Osteoblast (primary cell): Measurements from ENCODE around the gene MAST1. TPM values are rescaled to one million over a fixed set of nuclear protein-coding genes. Genes with fewer than 3 reads are reported as not detected.

Experiments used
- DNase-seq: peaks from one replicate; pipeline ENCODE4 v3.0.0; 2011; ENCODE audit warnings: low spot score, mixed read lengths; ENCODE audit not compliant: insufficient read length; ENCODE audit errors: missing footprints
- H2AFZ ChIP-seq: 2 replicates; pipeline ENCODE4 v1.6.0; 2011; ENCODE audit warnings: mild to moderate bottlenecking, low read length
- H3K27ac ChIP-seq: 2 replicates; pipeline ENCODE4 v1.5.1; 2011; ENCODE audit warnings: mild to moderate bottlenecking, low read depth, low read length, moderate library complexity
- H3K27me3 ChIP-seq: 2 replicates; pipeline ENCODE4 v1.6.0; 2012; ENCODE audit warnings: mild to moderate bottlenecking, control low read depth, inconsistent platforms, low read length, moderate library complexity; ENCODE audit not compliant: insufficient read depth
- H3K36me3 ChIP-seq: 2 replicates; pipeline ENCODE4 v1.5.1; 2011; ENCODE audit warnings: mild to moderate bottlenecking, low read length, control low read depth, moderate library complexity; ENCODE audit not compliant: insufficient read depth
- H3K4me1 ChIP-seq: 2 replicates; pipeline ENCODE4 v1.5.1; 2011; ENCODE audit warnings: mild to moderate bottlenecking, low read length, control low read depth, moderate library complexity; ENCODE audit not compliant: insufficient read depth
- H3K4me2 ChIP-seq: 2 replicates; pipeline ENCODE4 v1.6.0; 2011; ENCODE audit warnings: mild to moderate bottlenecking, low read length; ENCODE audit not compliant: insufficient read depth
- H3K4me3 ChIP-seq: fragments of 200-600 bp; sonication (generic); 3 replicates; pipeline ENCODE4 v1.5.1; 2012; ENCODE audit warnings: mild to moderate bottlenecking, low read length, inconsistent platforms; ENCODE audit not compliant: insufficient read depth
- H3K79me2 ChIP-seq: 2 replicates; pipeline ENCODE4 v1.6.0; 2012; ENCODE audit warnings: mild to moderate bottlenecking, low read length, control low read depth, inconsistent platforms; ENCODE audit not compliant: insufficient read depth
- H3K9me3 ChIP-seq: 2 replicates; pipeline ENCODE4 v1.5.1; 2011; ENCODE audit warnings: low read depth, low read length, control low read depth
- H4K20me1 ChIP-seq: 2 replicates; pipeline ENCODE4 v1.6.0; 2012; ENCODE audit warnings: mild to moderate bottlenecking, low read length, control low read depth; ENCODE audit not compliant: insufficient read depth
- total RNA-seq: library from RNA; depleted of rRNA; stranded (reverse); fragments of >200 nt; gene quantifications from 2 replicates; pipeline ENCODE4 v1.2.3, GENCODE V29; 2012
- TF ChIP-seq, protein P1 (sequence below): IDR thresholded peaks from 2 replicates; pipeline ENCODE4 v1.5.1; 2011; ENCODE audit warnings: mild to moderate bottlenecking, low read depth, low read length, moderate library complexity; ENCODE audit errors: extremely low read depth

Gene MAST1
- total RNA-seq, 1 donor, result 0.72 TPM

DNA sequence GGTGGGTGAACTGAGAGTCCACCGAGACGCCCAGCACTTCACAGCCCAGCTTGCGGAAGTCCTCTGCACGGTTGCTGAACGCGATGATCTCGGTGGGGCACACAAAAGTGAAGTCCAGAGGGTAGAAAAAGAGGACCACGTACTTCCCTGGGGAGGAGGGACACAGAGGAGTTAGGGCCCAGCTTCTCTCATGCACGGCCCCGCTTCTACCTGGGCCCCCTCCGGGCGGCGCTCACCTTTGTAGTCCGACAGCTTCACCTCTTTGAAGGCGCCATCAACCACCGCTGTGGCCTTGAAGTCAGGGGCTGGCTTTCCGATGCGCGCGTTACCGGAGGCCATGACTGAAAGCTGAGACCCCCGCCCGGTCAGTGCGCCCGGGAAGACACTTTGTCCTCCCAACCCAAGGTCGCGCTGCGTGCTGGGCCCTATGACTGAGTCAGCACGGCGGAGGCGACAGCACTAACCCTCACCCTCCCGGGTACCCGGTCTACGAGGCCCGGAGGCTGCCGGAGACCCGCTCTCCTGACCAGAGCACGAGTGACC, 37.3 kb upstream of the MAST1 start:
- Histone ChIP-seq H3K27ac (peak overlapping the region; percentile 66), H3K9me3 (no peaks in the 10 kb centered on the region), H3K4me1 (peaks cover 15% of the 10 kb centered on the region), H3K36me3 (peaks cover 8% of the 10 kb centered on the region), H3K4me2 (peak overlapping the region; percentile 95), H4K20me1 (peaks cover 3% of the 10 kb centered on the region), H2AFZ (peak overlapping the region; percentile 94), H3K27me3 (no peaks in the 10 kb centered on the region), H3K79me2 (peaks cover 11% of the 10 kb centered on the region), H3K4me3 (peak overlapping the region; percentile 94)
- TF ChIP-seq, protein P1, sequence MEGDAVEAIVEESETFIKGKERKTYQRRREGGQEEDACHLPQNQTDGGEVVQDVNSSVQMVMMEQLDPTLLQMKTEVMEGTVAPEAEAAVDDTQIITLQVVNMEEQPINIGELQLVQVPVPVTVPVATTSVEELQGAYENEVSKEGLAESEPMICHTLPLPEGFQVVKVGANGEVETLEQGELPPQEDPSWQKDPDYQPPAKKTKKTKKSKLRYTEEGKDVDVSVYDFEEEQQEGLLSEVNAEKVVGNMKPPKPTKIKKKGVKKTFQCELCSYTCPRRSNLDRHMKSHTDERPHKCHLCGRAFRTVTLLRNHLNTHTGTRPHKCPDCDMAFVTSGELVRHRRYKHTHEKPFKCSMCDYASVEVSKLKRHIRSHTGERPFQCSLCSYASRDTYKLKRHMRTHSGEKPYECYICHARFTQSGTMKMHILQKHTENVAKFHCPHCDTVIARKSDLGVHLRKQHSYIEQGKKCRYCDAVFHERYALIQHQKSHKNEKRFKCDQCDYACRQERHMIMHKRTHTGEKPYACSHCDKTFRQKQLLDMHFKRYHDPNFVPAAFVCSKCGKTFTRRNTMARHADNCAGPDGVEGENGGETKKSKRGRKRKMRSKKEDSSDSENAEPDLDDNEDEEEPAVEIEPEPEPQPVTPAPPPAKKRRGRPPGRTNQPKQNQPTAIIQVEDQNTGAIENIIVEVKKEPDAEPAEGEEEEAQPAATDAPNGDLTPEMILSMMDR, result no peak
- DNase-seq, result no peak

DNA sequence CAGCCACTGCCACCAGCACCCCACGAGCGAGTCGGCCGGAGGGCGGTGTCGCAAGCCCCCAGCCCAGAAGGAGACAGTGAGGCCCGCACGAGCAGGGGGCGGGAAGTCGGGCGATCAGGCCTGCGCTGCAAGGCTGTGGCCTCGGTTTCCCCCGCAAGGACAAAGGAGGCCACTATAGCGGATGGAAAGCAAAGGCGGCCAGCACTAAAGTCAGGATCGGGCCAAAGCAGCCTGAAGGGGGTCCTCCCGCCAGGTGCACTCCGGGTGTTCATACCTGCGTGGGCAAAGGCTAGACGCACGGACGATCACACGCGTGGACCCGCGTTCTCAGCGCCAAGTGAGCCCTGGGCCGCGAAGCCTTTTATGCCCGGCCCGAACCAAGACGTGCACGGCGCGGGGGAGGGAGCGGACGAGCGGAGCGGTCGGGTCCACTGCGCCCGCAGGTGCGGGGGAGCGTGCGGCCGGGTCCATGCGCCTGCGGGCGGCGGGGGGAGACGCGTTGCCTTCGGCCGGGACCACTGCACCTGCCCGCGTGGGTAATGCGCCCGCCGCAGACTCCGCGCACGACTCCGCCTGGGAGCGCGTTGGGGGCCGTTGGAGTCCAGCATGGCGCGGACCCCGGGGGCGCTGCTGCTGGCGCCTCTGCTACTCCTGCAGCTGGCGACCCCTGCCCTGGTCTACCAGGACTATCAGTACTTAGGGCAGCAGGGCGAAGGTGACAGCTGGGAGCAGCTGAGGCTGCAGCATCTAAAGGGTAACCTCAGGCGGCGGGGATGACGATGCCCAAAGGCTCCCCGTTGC, 36.6 kb upstream of the MAST1 start, which contains the start of the genes PRDX2 and THSD8:
Gene PRDX2 (minus strand): TSS at position 335 of the 801 bp plus-strand sequence. CDS start 539 bp downstream, outside the sequence.
Gene THSD8 (plus strand): TSS at position 604 of the 801 bp plus-strand sequence. CDS start 3 bp downstream, at position 607.
- Histone ChIP-seq H3K27me3 (no peaks in the 10 kb centered on the region), H4K20me1 (peaks cover 3% of the 10 kb centered on the region), H3K4me3 (peak within 1 kb of the TSS; percentile 94), H3K4me2 (peak within 1 kb of the TSS; percentile 95), H3K36me3 (peaks cover 8% of the 10 kb centered on the region), H3K4me1 (peaks cover 17% of the 10 kb centered on the region), H2AFZ (peak within 1 kb of the TSS; percentile 94), H3K27ac (peak within 1 kb of the TSS; percentile 66), H3K79me2 (peaks cover 13% of the 10 kb centered on the region), H3K9me3 (no peaks in the 10 kb centered on the region)
- TF ChIP-seq, protein P1, result no peak
- peak; percentile 96 for DNase-seq

DNA sequence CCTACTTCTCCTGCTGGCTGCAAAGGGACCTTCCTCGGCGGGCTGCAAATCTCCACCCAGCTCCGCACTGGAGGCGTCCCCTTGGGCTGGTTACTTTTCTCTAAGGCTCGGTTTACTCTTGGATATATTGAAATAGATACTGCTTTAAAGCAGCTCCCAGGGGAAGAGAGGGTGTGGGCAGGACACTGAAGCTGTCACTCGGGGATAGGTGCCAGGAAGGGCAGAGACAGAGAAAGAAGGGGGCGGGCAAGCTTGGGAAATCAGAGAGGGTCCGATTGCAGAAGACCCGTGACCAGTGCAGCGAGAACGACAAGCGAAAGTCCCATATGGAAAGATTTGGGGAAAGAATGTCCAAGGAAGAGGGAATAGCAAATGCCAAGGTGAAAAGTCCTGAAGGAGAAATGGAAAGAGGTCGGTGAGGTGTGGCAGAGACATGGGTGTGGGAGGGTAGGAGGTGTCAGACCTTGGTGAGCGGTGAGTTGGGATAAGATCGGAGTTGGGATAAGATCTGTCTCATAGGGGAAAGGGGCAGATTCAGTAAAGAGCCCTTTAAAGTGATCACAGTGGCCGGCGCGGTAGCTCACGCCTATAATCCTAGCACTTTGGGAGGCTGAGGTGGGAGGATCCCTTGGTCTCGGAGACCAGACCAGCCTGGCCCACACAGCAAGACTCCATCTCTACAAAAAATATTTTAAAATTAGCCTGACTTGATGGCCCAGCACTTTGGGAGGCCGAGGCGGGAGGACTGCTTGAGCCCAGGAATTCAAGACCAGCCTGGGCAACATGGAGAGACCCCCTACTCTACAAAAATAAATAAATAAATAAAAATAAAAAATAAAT, 35.8 kb upstream of the MAST1 start:
- Histone ChIP-seq H3K4me2 (peak overlapping the region; percentile 95), H3K27ac (no peak overlapping the region), H3K4me3 (peak overlapping the region; percentile 94), H3K27me3 (no peaks in the 10 kb centered on the region), H3K4me1 (peaks cover 24% of the 10 kb centered on the region), H2AFZ (peak overlapping the region; percentile 94), H4K20me1 (peaks cover 3% of the 10 kb centered on the region), H3K36me3 (peaks cover 8% of the 10 kb centered on the region), H3K79me2 (peaks cover 20% of the 10 kb centered on the region), H3K9me3 (no peaks in the 10 kb centered on the region)
- peak; percentile 94 for DNase-seq
- TF ChIP-seq, protein P1, result no peak
